NT2/D1 (cell line): ENCODE results near the gene FAM187B.

Experiments used
- DNase-seq: peaks from one replicate; pipeline ENCODE4 v3.0.0-alpha.2; 2011; ENCODE audit warnings: low read depth, low spot score
- H3K27me3 ChIP-seq: 2 replicates; pipeline ENCODE4 v1.6.0; 2011; ENCODE audit warnings: mild to moderate bottlenecking; ENCODE audit not compliant: insufficient read length, insufficient read depth
- H3K36me3 ChIP-seq: 2 replicates; pipeline ENCODE4 v1.6.1; 2011; ENCODE audit warnings: mild to moderate bottlenecking, low read length, mixed read lengths; ENCODE audit not compliant: insufficient read depth, insufficient read length
- H3K4me1 ChIP-seq: 2 replicates; pipeline ENCODE4 v1.5.1; 2011; ENCODE audit not compliant: insufficient read depth, insufficient read length
- H3K4me3 ChIP-seq: 2 replicates; pipeline ENCODE4 v1.5.1; 2011; ENCODE audit warnings: low read depth; ENCODE audit not compliant: insufficient read length
- H3K9ac ChIP-seq: 2 replicates; pipeline ENCODE4 v1.6.0; 2011; ENCODE audit warnings: low read depth; ENCODE audit not compliant: insufficient read length
- H3K9me3 ChIP-seq: 2 replicates; pipeline ENCODE4 v1.5.1; 2011; ENCODE audit warnings: mild to moderate bottlenecking, low read length; ENCODE audit not compliant: insufficient read depth
- SUZ12 ChIP-seq: IDR thresholded peaks from 2 replicates; pipeline ENCODE4 v1.6.1; 2011; ENCODE audit not compliant: insufficient read length, insufficient read depth; ENCODE audit errors: extremely low read depth
- YY1 ChIP-seq: IDR thresholded peaks from 2 replicates; pipeline ENCODE4 v1.6.1; 2011; ENCODE audit not compliant: insufficient read length, insufficient read depth
- ZNF274 ChIP-seq: IDR thresholded peaks from 2 replicates; pipeline ENCODE4 v1.6.1; 2011; ENCODE audit warnings: mild to moderate bottlenecking, low read depth, low read length

FAM187B gene

DNA sequence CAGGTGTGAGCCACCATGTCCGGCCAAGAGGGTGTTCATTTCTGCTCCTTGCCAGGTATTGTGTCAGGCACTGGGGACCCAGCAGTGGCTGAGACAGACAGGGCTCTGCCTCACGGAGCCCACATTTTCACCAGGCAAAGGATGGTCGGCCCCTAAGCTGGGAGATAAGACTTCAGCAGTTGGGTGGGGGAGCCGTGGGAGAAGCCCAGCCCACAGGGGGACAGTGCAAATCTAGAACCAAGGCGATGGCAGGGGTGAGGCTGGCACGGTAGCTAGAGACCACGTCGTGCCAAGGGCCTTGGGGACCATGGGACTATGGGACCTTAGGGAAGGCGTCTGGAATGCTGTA is 28.5 kb upstream of the FAM187B start:
- H3K4me3 ChIP-seq, result no peak overlapping the region
- no peaks in the 10 kb centered on the region for H3K27me3 ChIP-seq
- DNase-seq, result no peak
- no peaks in the 10 kb centered on the region for H3K9me3 ChIP-seq
- peaks cover 13% of the 10 kb centered on the region for H3K4me1 ChIP-seq
- peaks cover 51% of the 10 kb centered on the region for H3K36me3 ChIP-seq
- no peak overlapping the region for H3K9ac ChIP-seq
- TF ChIP-seq YY1, result no peak
- no peak for TF ChIP-seq ZNF274
- TF ChIP-seq SUZ12, result no peak

DNA sequence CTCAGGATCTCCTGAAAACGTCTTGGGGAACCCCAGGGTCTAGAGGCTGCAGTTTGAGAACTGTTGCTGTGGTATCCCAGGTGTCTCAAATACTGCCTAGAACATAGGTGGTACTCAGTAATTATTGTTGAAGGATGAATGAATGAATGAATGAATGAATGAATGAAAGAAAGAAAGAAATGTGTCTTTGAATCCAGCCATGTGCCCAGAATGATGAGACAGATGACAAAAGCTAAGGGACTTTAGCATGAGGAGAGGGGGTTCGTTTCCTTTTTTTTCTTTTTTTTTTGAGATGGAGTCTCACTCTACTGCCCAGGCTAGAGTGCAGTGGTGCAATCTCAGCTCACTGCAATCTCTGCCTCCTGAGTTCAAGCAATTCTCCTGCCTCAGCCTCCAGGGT is 28.0 kb upstream of the FAM187B start:
- Histone ChIP-seq H3K4me1 (peaks cover 11% of the 10 kb centered on the region), H3K9me3 (no peaks in the 10 kb centered on the region), H3K27me3 (no peaks in the 10 kb centered on the region), H3K9ac (no peak overlapping the region), H3K36me3 (peaks cover 53% of the 10 kb centered on the region), H3K4me3 (no peak overlapping the region)
- DNase-seq, result no peak
- TF ChIP-seq YY1 (no peak), ZNF274 (no peak), SUZ12 (no peak)

DNA sequence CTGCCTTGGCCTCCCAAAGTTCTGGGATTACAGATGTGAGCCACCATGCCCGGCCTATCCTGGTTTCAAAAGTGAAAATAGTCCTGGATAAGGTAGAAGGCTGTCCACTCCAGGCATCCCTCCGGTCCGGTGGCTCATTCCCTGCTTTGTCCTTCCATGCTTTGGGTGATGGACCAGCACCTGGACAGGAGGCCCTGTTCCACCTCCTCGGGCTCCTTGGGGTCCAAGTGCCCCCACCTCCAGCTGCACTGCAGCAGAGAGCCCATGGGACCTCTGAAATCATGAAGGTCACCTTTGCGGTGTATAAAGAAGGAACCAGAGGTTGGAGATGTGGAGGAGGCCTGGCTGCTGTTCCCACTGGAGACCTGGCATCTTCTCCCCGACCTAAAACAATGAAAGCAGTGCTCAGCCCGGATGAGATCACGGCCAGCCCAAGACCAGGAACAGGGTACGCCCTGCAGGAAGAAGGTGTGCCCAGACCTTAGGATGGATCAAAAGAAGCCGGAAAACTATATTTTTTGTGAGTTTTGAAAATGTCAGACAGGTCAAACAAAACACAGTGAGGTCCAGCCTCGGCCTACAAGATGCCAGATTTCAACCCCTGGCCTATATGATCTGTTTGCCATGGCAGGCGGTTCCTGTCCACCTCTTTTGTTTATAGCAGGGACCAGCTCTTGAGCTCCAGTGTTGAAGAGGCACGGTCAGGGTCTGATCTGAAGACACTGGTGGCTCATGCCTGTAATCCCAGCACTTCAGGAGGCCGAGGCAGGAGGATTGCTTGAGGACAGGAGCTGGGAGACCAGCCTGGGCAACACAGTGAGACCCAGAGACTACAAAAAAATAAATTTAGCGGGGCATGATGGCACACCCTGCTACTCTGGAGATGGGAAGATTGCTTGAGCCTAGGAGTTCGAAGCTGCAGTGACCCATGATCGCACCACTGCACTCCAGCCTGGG is 26.1 kb upstream of the FAM187B start:
- no peaks in the 10 kb centered on the region for H3K9me3 ChIP-seq
- no peak for TF ChIP-seq SUZ12
- TF ChIP-seq ZNF274, result no peak
- no peak for TF ChIP-seq YY1
- no peak overlapping the region for H3K4me3 ChIP-seq
- H3K36me3 ChIP-seq, result peaks cover 56% of the 10 kb centered on the region
- DNase-seq, result no peak
- H3K9ac ChIP-seq, result no peak overlapping the region
- peaks cover 14% of the 10 kb centered on the region for H3K4me1 ChIP-seq
- no peaks in the 10 kb centered on the region for H3K27me3 ChIP-seq

DNA sequence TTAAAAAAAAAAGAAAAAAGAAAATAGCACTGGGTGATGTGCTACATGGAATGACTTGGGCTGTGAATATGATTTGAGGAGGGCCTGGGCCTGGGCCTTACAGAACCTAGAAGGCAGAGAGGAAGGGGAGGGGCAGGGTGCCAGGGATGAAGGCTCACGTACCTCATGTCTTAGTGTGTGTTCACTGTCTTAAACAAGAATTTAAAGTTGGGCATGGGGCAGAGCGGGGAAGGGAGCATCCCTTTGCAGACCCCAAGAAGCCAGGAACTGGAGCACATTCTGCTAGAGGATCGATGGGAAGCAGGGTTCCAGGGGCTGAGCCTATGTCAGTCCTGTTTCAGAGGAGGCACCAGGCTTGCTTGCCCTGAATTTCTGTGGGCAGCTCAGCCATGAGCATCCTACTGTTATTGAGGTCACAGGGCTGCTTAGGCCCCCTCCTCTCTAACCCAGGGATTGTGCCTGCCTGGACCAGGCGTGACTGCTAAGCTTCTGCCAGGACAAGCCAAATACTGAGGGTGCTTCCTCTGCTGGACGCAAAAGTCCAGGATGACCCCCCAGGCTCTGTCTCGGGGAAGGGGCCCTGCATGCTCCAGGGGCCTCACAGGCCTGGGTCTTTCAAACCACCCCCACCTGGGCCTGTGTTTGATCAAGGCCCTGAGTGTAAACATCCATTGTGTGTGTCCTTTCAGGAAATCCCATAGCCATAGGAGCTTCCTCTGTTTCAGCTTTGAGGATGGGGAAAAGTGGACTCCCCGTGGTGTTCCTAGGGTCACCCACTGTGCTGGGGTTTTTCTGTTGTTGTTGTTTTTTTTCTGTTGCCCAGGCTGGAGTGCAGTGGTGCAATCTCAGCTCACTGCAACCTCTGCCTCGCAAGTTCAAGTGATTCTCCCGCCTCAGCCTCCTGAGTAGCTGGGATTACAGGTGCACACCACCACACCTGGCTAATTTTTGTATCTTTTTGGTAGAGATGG is 25.1 kb upstream of the FAM187B start:
- Histone ChIP-seq H3K9me3 (no peaks in the 10 kb centered on the region), H3K4me1 (peaks cover 14% of the 10 kb centered on the region), H3K9ac (no peak overlapping the region), H3K36me3 (peaks cover 50% of the 10 kb centered on the region), H3K27me3 (no peaks in the 10 kb centered on the region), H3K4me3 (no peak overlapping the region)
- no peak for TF ChIP-seq ZNF274
- TF ChIP-seq YY1, result no peak
- TF ChIP-seq SUZ12, result no peak
- DNase-seq, result no peak

DNA sequence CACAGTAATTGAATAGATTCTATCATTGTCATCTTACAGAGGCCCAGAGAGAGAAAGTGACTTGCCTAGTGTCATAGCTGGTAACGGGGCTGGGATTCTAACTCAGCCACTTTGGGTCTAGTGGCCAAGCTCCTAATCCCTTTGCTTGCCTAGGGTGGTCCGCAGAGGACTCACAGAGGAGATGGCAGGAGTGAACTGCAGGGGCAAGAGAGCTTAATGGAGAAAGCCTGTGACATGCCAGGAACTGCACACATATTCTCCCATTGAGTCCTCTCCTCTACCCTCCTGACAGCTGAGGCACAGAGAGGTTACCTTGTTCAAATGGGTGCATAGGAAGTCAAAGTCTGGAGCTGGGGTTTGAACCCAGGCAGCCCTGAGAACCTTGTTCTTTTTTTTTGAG is 22.9 kb upstream of the FAM187B start:
- no peaks in the 10 kb centered on the region for H3K27me3 ChIP-seq
- no peaks in the 10 kb centered on the region for H3K9me3 ChIP-seq
- H3K4me1 ChIP-seq, result peaks cover 12% of the 10 kb centered on the region
- DNase-seq, result no peak
- peaks cover 41% of the 10 kb centered on the region for H3K36me3 ChIP-seq
- H3K9ac ChIP-seq, result no peak overlapping the region
- H3K4me3 ChIP-seq, result no peak overlapping the region
- TF ChIP-seq SUZ12 (no peak), ZNF274 (no peak), YY1 (no peak)

DNA sequence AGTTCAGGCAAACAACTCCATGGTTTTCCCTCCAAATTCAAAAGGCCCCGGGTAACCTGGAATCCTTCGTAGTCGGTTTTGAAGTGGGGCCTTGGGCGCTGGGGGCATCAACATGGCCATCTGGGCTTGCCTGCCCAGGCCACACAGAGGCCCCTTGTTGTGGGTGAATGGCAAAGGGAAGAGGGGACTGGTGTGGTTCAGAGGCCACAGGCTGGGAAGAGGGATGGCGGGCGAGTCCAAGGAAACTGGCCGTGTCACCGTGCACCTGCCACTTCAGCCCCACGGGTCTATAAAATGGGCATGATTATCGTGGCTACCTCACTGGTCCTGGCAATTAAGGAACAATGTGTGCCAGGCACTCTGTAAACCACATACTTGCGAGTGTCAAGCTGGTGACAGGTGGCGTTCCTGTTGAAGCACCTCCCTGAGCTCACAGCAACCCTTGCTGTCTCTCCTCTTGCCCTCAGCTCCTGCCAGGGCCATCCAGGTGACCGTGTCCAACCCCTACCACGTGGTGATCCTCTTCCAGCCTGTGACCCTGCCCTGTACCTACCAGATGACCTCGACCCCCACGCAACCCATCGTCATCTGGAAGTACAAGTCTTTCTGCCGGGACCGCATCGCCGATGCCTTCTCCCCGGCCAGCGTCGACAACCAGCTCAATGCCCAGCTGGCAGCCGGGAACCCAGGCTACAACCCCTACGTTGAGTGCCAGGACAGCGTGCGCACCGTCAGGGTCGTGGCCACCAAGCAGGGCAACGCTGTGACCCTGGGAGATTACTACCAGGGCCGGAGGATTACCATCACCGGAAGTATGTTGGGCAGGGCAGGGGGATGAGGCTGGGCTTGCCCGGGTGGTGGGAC is 21.5 kb upstream of the FAM187B start:
- Histone ChIP-seq H3K4me1 (peaks cover 12% of the 10 kb centered on the region), H3K9ac (peak overlapping the region; percentile 91), H3K4me3 (peak overlapping the region; percentile 94), H3K36me3 (peaks cover 36% of the 10 kb centered on the region), H3K27me3 (no peaks in the 10 kb centered on the region), H3K9me3 (no peaks in the 10 kb centered on the region)
- TF ChIP-seq ZNF274 (no peak), YY1 (no peak), SUZ12 (no peak)
- DNase-seq, result no peak

DNA sequence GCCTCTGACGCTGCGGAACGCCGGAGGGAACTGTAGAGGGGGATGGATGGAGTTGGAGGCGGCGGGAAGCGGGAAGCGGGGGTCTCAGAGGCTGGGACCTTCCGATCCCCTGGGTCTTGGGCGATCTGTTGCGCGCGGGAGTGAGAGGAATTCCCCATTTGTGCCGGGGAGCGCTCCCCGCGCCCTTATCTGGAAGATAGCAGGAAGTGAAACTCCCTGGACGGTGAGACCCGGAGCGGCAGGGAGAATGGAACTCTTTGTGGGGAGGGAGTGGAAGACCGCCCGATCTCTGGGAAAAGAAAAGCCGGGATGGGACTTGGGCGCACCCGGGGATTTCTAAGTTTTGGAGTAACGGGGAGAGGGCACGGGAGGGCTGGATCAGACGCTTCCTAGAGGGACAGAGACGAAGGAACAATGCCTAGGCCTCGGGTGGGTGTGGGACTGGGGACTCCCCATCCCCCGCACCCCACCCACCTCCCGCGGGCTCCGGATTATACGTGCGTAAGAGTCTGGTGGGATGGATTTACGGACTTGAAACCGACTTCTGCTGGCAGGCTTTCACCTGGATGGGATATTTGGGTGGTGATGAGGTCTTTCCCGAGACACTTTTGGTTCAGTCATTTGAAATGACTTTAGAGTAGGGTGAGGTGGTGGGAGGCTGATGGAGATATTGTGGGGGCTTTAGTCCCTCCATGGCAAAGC is 20.8 kb upstream of the FAM187B start:
- H3K4me3 ChIP-seq, result peak overlapping the region; percentile 94
- TF ChIP-seq SUZ12, result no peak
- TF ChIP-seq YY1, result no peak
- TF ChIP-seq ZNF274, result no peak
- no peaks in the 10 kb centered on the region for H3K9me3 ChIP-seq

More for the DNA sequence above, 20.8 kb upstream of the FAM187B start:
- peak overlapping the region; percentile 91 for H3K9ac ChIP-seq
- H3K27me3 ChIP-seq, result no peaks in the 10 kb centered on the region
- DNase-seq, result no peak
- peaks cover 9% of the 10 kb centered on the region for H3K4me1 ChIP-seq
- H3K36me3 ChIP-seq, result peaks cover 28% of the 10 kb centered on the region
